ENCODE results near the gene PIK3CB. TPM values are rescaled to one million over a fixed set of nuclear protein-coding genes. Genes with fewer than 3 reads are reported as not detected.
"Not testable (repeated sequence)": the region's sequence is repeated elsewhere in the genome, so short reads cannot be mapped to it uniquely, and the experiment has no call there.

Gene PIK3CB
- total RNA-seq, 5 donors from 2014 or later (not counting 1 experiment from before 2014, with no cell fraction given): 25.2 to 34.4 (median 30.9) TPM

DNA sequence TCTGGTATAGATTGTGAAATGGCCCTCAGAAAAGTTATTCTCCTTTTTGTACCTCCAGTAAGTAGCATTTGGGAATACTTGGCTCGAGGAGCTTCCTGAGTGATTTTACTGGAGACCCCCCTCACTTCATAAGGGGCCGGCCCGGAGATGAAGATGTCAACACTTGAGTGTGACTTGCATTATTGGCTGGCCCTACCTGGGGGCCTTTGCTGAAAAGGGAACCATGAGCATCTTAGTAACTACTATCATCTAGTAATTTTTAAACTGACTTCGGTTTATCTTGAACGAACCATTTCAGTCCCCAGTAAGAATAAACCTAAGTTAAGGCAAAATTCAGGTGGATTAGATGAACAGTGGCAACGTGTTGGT lies 224.8 kb downstream of the PIK3CB start:
- H3K27ac ChIP-seq (ENCODE audit: low read length): peak overlapping the region; percentile 80
- H3K27me3 ChIP-seq (replicated peaks in 1 of 2; ENCODE audit: control insufficient read depth in 2 of 2, extremely low read depth in 1 of 2, insufficient read depth in 2 of 2, low read length in 1 of 2): no peaks in the 10 kb centered on the region
- no peaks in the 10 kb centered on the region for H3K9me3 ChIP-seq
- Mint-ChIP-seq H3K9me3 (no peaks in the 10 kb centered on the region), H3K4me3 (peak overlapping the region; percentile 79 to 85 (median 82)), H3K36me3 (peaks cover 2% of the 10 kb centered on the region), H3K27me3 (peaks cover 0 to 3% of the 10 kb centered on the region in 2 donors), H3K4me1 (peaks cover 12 to 20% (median 16%) of the 10 kb centered on the region in 3 donors), H3K27ac (peak overlapping the region; percentile 93 to 98)
- DNase-seq: peak in 1 of 35 experiments; percentile 6
- H3K4me1 ChIP-seq (ENCODE audit: control insufficient read depth in 1 of 2, extremely low read depth in 1 of 2, insufficient read depth in 2 of 2, low read length in 2 of 2): peaks cover 0 to 20% of the 10 kb centered on the region in 2 experiments
- ChIA-PET CTCF (interaction anchor here (1.1 to 5.0 kb wide), 3 partner anchors 15 to 306 kb away, joined by 4 to 19 read pairs (median 13); partner anchors contain the start of gene CEP70 (in 1 of the 2)), POLR2A (interaction anchor here in 1 of 2 donors (0.6 kb wide), 3 partner anchors 205 to 732 kb away, joined by 3 to 8 read pairs (median 4); no protein-coding TSS in a partner anchor)
- 67% methylated on average over 1 of the region's 6 CpGs for WGBS (ENCODE audit: insufficient coverage)
- no peak for ATAC-seq (replicated peaks in 1 of 4)
- H3K36me3 ChIP-seq (ENCODE audit: control insufficient read depth in 2 of 2, extremely low read depth in 1 of 2, insufficient read depth in 1 of 2, low read length in 1 of 2): no peaks in the 10 kb centered on the region
- H3K4me3 ChIP-seq (ENCODE audit: control insufficient read depth in 1 of 2, extremely low read depth in 1 of 2, low read length in 1 of 2): peak overlapping the region in 1 of 2 donors; percentile 67

DNA sequence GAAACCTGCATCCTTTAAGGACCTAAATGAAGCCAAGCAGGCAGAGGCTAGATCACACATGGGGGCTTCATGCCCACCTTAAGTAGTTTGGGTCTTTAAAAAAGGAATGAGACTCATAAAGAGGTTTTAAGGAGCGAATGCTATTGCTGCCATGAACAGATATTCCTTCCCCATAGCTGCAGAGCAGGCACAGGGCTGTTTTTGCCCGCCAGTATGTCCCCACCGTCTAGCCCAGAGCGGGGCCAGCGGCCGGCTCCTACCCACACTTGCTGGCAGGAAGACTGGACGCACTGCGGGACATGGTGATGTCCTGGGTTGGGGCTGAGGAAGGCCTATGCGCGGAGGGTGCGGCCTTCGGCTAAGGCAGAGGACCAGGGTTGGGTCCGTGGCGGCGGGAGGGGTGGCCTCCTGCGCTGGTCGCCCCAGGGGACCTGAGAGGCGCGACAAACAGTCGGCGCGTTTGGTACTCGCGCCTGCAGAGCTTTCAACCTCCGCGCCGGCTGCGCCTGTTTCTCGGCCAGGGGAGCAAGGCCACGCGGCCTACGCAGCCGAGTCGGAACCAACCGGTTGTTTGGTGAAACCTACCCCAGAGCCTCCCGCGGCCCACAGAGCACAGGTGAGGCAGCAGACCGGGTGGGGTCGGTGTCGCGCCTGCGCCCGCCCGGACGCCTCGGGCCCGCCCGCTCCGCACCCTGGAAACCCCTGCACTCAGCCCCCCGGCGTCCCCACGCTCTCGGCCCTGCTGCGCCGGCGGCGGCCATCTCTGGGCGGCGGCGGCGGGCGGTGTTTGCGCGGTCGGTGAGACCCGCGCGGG lies 226.2 kb downstream of the PIK3CB start, which contains the start of gene FAIM:
FAIM (plus strand) TSS at position 450 of the 814 bp plus-strand sequence. CDS start 10,956 bp downstream, outside the sequence.
- Histone ChIP-seq H3K27me3 (replicated peaks in 1 of 2; ENCODE audit: control insufficient read depth in 2 of 2, extremely low read depth in 1 of 2, insufficient read depth in 2 of 2, low read length in 1 of 2) (no peaks in the 10 kb centered on the region), H3K36me3 (ENCODE audit: control insufficient read depth in 2 of 2, extremely low read depth in 1 of 2, insufficient read depth in 1 of 2, low read length in 1 of 2) (no peaks in the 10 kb centered on the region), H3K9me3 (no peaks in the 10 kb centered on the region), H3K27ac (ENCODE audit: low read length) (peak within 1 kb of the TSS; percentile 80), H3K4me3 (ENCODE audit: control insufficient read depth in 1 of 2, extremely low read depth in 1 of 2, low read length in 1 of 2) (peak within 1 kb of the TSS; percentile 61 to 67), H3K4me1 (ENCODE audit: control insufficient read depth in 1 of 2, extremely low read depth in 1 of 2, insufficient read depth in 2 of 2, low read length in 2 of 2) (peaks cover 0 to 20% of the 10 kb centered on the region in 2 experiments)
- WGBS (ENCODE audit: insufficient coverage): 5% methylated on average over 65 of the region's 68 CpGs
- CTCF ChIA-PET: interaction anchor here (0.6 to 5.0 kb wide), 5 partner anchors 13 to 307 kb away, joined by 3 to 19 read pairs (median 8); partner anchors contain the start of gene CEP70 (in 1 of the 2)
- Mint-ChIP-seq H3K9me3 (no peaks in the 10 kb centered on the region), H3K4me3 (peak within 1 kb of the TSS; percentile 79 to 85 (median 82)), H3K36me3 (peaks cover 8% of the 10 kb centered on the region), H3K27ac (peak within 1 kb of the TSS; percentile 93 to 98), H3K27me3 (peaks cover 0 to 3% of the 10 kb centered on the region in 2 donors), H3K4me1 (peaks cover 12 to 20% (median 16%) of the 10 kb centered on the region in 3 donors)
- DNase-seq: peak in 34 of 35 experiments; percentile 40 to 75 (median 58)
- POLR2A ChIA-PET: interaction anchor here in 1 of 2 donors (0.7 kb wide), 1 partner anchor 19 kb away, joined by 9 read pairs; no protein-coding TSS in a partner anchor
- ATAC-seq (replicated peaks in 1 of 4): peak; percentile 75 to 80 (median 78)

DNA sequence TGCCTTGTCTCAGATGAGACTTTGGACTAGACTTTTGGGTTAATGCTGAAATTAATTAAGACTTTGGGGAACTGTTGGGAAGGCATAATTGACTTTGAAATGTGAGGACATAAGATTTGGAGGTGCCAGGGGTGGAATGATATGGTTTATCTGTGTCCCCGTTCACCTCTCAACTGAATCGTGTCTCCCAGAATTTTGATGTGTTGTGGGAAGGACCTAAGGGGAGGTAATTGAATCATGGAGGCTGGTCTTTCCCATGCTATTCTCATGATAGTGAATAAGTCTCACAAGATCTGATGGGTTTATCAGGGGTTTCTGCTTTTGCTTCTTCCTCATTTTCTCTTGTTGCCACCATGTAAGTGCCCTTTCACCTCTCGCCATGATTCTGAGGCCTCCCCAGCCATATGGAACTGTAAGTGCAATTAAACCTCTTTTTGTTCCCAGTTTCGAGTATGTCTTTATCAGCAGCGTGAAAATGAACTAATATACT lies 230.6 kb downstream of the PIK3CB start:
- H3K9me3 Mint-ChIP-seq; ATAC-seq (replicated peaks in 1 of 4); H3K4me1 Mint-ChIP-seq; H3K27me3 ChIP-seq (replicated peaks in 1 of 2; ENCODE audit: control insufficient read depth in 2 of 2, extremely low read depth in 1 of 2, insufficient read depth in 2 of 2, low read length in 1 of 2); H3K36me3 Mint-ChIP-seq; H3K4me3 ChIP-seq (ENCODE audit: control insufficient read depth in 1 of 2, extremely low read depth in 1 of 2, low read length in 1 of 2); H3K27ac ChIP-seq (ENCODE audit: low read length); H3K27ac Mint-ChIP-seq; H3K4me3 Mint-ChIP-seq; H3K36me3 ChIP-seq (ENCODE audit: control insufficient read depth in 2 of 2, extremely low read depth in 1 of 2, insufficient read depth in 1 of 2, low read length in 1 of 2); H3K27me3 Mint-ChIP-seq; H3K9me3 ChIP-seq; DNase-seq: not testable (repeated sequence)
- no CpG with 5 or more reads among the region's 5 CpGs for WGBS (ENCODE audit: insufficient coverage)
- peaks cover 0 to 12% of the 10 kb centered on the region in 2 experiments for H3K4me1 ChIP-seq (ENCODE audit: control insufficient read depth in 1 of 2, extremely low read depth in 1 of 2, insufficient read depth in 2 of 2, low read length in 2 of 2)
- ChIA-PET POLR2A (interaction anchor here in 1 of 2 donors (0.6 kb wide), 1 partner anchor 158 kb away, joined by 10 read pairs; no protein-coding TSS in a partner anchor), CTCF (interaction anchor here (0.7 to 1.3 kb wide), 2 partner anchors 10 kb away, joined by 4 to 8 read pairs; partner anchors contain the start of gene CEP70 (in 2 of the 2))

Other genes starting within 250 kb of the PIK3CB start
- 10 to 100 TPM; 14.5 to 23.4 (median 21.7) TPM for gene CEP70, start 240.7 kb downstream of the PIK3CB start, total RNA-seq
- 1 to 10 TPM; 2.9 to 4.8 (median 3.0) TPM for gene FAIM, start 226.2 kb downstream of the PIK3CB start, total RNA-seq
- gene FOXL2, start 112.2 kb upstream of the PIK3CB start, total RNA-seq: not detected
- gene FOXL2NB, start 112.3 kb upstream of the PIK3CB start, total RNA-seq: under 1 TPM in 1 of 5 donors, not detected in 4; 0.06 TPM
- not detected for gene PRR23A, start 171.3 kb upstream of the PIK3CB start, total RNA-seq
- gene PRR23B, start 186.0 kb upstream of the PIK3CB start, total RNA-seq: not detected
- not detected for gene PRR23C, start 210.0 kb upstream of the PIK3CB start, total RNA-seq